ENCODE results near the gene LRRC25.

DNA sequence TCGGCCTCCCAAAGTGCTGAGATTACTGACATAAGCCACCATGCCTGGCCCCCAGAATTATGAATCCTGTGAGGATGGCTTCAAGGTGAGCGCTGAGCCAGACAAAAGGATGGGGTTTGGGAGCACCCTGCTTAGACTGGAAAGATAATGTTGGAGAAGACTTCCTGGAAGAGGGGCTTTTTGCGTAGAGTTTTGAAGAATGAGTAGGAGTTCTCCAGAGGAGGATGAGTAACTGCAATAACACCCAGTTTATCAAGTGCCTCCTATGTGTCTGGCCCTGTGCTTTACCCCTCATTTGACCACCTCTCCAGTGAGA is 12.1 kb downstream of the LRRC25 start:
- TF ChIP-seq, protein P1, sequence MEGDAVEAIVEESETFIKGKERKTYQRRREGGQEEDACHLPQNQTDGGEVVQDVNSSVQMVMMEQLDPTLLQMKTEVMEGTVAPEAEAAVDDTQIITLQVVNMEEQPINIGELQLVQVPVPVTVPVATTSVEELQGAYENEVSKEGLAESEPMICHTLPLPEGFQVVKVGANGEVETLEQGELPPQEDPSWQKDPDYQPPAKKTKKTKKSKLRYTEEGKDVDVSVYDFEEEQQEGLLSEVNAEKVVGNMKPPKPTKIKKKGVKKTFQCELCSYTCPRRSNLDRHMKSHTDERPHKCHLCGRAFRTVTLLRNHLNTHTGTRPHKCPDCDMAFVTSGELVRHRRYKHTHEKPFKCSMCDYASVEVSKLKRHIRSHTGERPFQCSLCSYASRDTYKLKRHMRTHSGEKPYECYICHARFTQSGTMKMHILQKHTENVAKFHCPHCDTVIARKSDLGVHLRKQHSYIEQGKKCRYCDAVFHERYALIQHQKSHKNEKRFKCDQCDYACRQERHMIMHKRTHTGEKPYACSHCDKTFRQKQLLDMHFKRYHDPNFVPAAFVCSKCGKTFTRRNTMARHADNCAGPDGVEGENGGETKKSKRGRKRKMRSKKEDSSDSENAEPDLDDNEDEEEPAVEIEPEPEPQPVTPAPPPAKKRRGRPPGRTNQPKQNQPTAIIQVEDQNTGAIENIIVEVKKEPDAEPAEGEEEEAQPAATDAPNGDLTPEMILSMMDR (conservative IDR thresholded peaks at IDR 0.05; ENCODE audit: low read depth, low read length), result no peak
- TF ChIP-seq EZH2phosphoT487 (IDR thresholded peaks at IDR 0.05; ENCODE audit: borderline replicate concordance, low read length), result no peak
- TF ChIP-seq EZH2 (IDR thresholded peaks at IDR 0.05; ENCODE audit: low read length, unreplicated experiment), result no peak
